Measurements from ENCODE around the gene RNASEH2B. TPM values are rescaled to one million over a fixed set of nuclear protein-coding genes. Genes with fewer than 3 reads are reported as not detected.

RNASEH2B gene
- total RNA-seq, 3 donors from 2014 or later: 52.3 to 55.4 (median 53.4) TPM

GRCh38 chr13:50989476-50989875 is 79.9 kb downstream of the RNASEH2B start:
- peaks cover 14% of the 10 kb centered on the region for H3K4me1 Mint-ChIP-seq (ENCODE audit: low read depth)
- no peaks in the 10 kb centered on the region for H3K27me3 Mint-ChIP-seq (ENCODE audit: low read depth)
- no peak for ATAC-seq
- H3K36me3 Mint-ChIP-seq (ENCODE audit: insufficient read depth): no peaks in the 10 kb centered on the region
- no peak overlapping the region for H3K4me3 Mint-ChIP-seq
- DNase-seq: no peak
- peaks cover 4% of the 10 kb centered on the region for H3K9me3 Mint-ChIP-seq

GRCh38 chr13:50990065-50990817 is 80.7 kb downstream of the RNASEH2B start:
- Mint-ChIP-seq H3K4me3 (no peak overlapping the region), H3K36me3 (ENCODE audit: insufficient read depth) (no peaks in the 10 kb centered on the region), H3K27me3 (ENCODE audit: low read depth) (no peaks in the 10 kb centered on the region), H3K9me3 (peaks cover 4% of the 10 kb centered on the region), H3K4me1 (ENCODE audit: low read depth) (peaks cover 14% of the 10 kb centered on the region)
- ATAC-seq (no peak), DNase-seq (no peak)

DNA sequence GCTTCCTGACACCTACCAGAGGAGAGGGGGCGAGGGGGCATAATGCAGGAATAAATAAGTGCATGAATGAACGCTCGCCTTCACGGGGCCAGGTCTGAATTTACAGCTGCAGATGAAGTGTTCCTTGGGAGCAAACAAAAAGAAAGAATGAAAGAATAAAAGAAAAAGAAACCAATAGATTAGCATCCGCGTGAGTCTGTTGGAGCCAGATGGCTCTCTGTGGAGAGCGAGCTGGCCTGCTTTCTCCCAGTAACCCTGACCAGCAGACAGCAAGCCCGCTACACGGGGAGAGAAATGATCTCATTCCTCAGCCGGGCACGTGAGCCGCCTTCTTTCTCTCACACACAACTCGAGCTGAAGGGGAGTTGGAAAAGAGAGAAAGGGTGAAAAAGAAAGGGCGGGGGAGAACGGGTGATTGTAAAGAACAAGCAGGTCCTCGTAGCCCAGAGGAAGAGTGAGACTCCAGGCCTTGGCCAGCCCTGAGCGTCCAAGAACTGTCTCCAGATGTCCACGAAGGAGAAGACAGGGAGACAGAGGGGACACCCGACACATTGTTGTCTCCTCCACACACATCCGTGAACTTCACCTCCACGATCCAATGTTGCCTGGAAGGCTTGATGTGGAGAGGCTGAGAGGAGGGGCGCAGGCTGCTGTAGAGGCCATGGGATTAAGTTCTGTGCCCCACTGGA is 81.4 kb downstream of the RNASEH2B start:
- Mint-ChIP-seq H3K27me3 (ENCODE audit: low read depth) (no peaks in the 10 kb centered on the region), H3K4me3 (no peak overlapping the region), H3K36me3 (ENCODE audit: insufficient read depth) (no peaks in the 10 kb centered on the region), H3K9me3 (peaks cover 4% of the 10 kb centered on the region), H3K4me1 (ENCODE audit: low read depth) (peaks cover 14% of the 10 kb centered on the region)
- ATAC-seq: no peak
- no peak for DNase-seq

DNA sequence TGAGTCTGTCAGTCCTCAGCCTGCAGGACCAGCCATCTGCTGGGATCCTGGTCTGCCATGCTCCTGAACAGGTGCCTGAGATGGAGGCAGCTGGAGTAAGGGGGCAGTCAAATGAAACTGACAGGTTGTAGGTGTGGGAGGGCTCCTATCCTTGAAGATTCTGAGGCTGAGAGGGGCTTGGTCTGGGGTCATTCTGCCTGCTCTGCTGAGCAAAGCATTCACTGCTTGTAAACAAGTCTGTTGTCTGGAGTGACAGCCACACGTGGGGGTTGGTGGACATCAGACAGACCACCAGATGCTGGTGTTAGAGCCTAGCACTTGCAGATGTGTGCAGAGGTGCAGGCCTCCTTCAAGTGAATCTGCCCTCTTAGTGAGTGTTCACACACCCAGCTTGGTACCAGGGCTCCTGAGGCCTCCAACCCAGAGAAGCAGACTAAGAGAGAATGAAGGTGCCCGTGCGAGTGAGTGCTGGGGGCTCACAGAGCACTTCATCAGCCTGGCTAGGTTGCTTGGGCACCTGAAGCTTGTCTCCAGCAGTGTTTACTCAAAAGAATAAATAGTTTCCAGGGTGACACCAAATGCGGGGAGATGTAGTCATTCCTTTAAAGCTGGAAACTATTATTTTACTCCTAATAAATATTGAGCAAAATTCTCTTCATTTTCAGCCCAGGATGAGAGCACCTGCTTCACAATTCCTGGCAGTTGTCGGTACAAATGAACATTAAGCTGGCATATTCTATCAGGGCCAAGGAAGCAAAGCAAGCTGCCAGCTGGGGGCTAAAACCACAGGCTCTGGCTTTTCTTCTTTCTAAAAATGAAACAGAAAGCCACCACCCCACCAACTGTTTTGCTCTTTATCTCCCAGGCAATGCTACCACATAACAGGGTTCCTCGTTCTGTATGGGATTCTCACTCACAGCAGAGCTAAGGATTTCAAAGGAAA is 82.3 kb downstream of the RNASEH2B start:
- H3K9me3 Mint-ChIP-seq: peaks cover 4% of the 10 kb centered on the region
- ATAC-seq: peak; percentile 84 to 87
- H3K36me3 Mint-ChIP-seq (ENCODE audit: insufficient read depth): no peaks in the 10 kb centered on the region
- no peak overlapping the region for H3K4me3 Mint-ChIP-seq
- H3K4me1 Mint-ChIP-seq (ENCODE audit: low read depth): peaks cover 14% of the 10 kb centered on the region
- H3K27me3 Mint-ChIP-seq (ENCODE audit: low read depth): no peaks in the 10 kb centered on the region
- no peak for DNase-seq

DNA sequence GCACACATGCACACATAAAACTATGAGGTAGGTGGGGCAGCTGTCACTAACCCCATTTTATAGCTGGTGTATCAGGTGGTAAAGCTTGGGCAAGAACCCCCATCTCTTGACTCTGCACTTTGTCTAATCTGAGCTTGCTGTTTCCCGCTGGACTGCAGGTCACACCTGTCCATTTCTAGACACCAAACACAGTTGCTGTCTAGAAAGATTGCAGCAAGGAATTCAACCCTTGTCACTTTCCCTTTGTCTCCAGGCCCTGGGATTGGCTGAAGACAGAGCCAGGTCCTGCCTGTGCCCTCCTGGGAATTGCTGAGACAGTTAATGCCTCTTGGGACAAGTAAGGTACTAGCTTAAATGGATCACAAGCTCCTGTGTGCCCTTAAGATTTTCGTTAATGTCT is 83.8 kb downstream of the RNASEH2B start:
- no peaks in the 10 kb centered on the region for H3K27me3 Mint-ChIP-seq (ENCODE audit: low read depth)
- H3K9me3 Mint-ChIP-seq: peaks cover 4% of the 10 kb centered on the region
- H3K4me3 Mint-ChIP-seq: no peak overlapping the region
- DNase-seq (no peak), ATAC-seq (no peak)
- no peaks in the 10 kb centered on the region for H3K36me3 Mint-ChIP-seq (ENCODE audit: insufficient read depth)
- peaks cover 14% of the 10 kb centered on the region for H3K4me1 Mint-ChIP-seq (ENCODE audit: low read depth)

- H3K4me1 Mint-ChIP-seq (ENCODE audit: low read depth): peaks cover 14% of the 10 kb centered on the region
- peaks cover 1% of the 10 kb centered on the region for H3K9me3 Mint-ChIP-seq
- DNase-seq (no peak), ATAC-seq (no peak)
- no peaks in the 10 kb centered on the region for H3K36me3 Mint-ChIP-seq (ENCODE audit: insufficient read depth)
- no peak overlapping the region for H3K4me3 Mint-ChIP-seq
- no peaks in the 10 kb centered on the region for H3K27me3 Mint-ChIP-seq (ENCODE audit: low read depth)
These were observed 84.3 kb downstream of the RNASEH2B start for GRCh38 chr13:50993934-50994333.

DNA sequence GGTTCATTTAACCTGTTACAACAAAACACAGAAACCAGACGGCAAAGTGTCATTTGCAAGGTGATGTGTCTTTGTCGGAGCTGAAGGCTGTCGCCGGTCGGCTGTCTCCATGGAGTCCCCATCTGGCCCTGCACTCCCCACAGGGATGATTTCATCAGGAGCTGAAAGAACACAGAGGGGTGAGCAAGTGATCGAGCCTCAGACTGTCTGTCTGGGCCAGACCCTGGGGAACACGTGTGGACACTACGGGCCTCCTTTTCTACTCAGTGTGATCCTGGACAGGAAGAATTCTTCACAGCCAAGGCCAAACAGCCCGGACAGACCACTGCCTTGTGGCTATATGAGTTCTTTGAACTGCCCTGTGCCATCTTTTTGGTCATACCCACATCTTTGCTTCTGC is 85.1 kb downstream of the RNASEH2B start:
- Mint-ChIP-seq H3K4me1 (ENCODE audit: low read depth) (peaks cover 14% of the 10 kb centered on the region), H3K4me3 (no peak overlapping the region), H3K9me3 (no peaks in the 10 kb centered on the region), H3K36me3 (ENCODE audit: insufficient read depth) (no peaks in the 10 kb centered on the region), H3K27me3 (ENCODE audit: low read depth) (no peaks in the 10 kb centered on the region)
- DNase-seq: no peak
- ATAC-seq: no peak

DNA sequence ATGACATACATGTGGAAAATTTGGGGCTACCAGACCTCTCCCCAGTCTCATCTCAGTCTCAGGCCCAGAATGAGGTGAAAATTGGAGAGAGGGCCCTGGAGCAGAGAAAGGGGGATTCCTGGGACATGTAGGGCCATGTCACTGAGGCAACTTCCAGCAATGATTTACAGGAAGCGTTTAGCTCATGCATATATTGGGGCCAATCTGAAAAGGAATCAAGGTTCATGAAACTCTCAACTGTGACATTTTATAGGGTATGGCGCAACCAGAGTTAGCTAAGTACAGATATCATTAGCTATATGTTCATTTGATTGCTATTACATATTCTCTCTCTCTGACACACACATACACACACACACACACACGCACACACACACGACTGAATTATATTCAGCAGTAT is 86.3 kb downstream of the RNASEH2B start:
- DNase-seq: no peak
- ATAC-seq: no peak
- Mint-ChIP-seq H3K4me1 (ENCODE audit: low read depth) (peaks cover 12% of the 10 kb centered on the region), H3K27me3 (ENCODE audit: low read depth) (no peaks in the 10 kb centered on the region), H3K4me3 (no peak overlapping the region), H3K36me3 (ENCODE audit: insufficient read depth) (no peaks in the 10 kb centered on the region), H3K9me3 (no peaks in the 10 kb centered on the region)

DNA sequence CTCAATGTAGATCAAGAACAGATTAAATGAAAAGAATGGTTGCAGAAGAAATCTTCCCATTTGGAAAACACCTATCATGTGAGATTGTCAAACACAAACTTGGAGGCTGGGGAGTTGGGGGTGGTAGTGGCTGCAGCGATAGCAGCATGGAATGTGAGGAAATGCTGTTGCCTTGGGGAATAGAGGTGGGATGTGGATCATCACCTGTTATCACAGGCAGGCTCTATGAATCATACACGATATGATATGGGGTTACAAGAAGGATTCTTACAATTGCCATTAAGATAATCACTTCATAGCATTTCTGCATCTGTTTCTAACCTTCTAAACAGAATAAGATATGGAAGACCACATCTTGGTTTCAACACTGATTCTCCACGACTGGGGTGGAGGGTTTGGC is 88.7 kb downstream of the RNASEH2B start:
- H3K9me3 Mint-ChIP-seq: no peaks in the 10 kb centered on the region
- H3K4me1 Mint-ChIP-seq (ENCODE audit: low read depth): no peaks in the 10 kb centered on the region
- ATAC-seq: no peak
- DNase-seq: no peak
- H3K4me3 Mint-ChIP-seq: no peak overlapping the region
- H3K27me3 Mint-ChIP-seq (ENCODE audit: low read depth): no peaks in the 10 kb centered on the region
- no peaks in the 10 kb centered on the region for H3K36me3 Mint-ChIP-seq (ENCODE audit: insufficient read depth)

- H3K27me3 Mint-ChIP-seq (ENCODE audit: low read depth): peaks cover 6% of the 10 kb centered on the region
- ATAC-seq (no peak), DNase-seq (no peak)
These were observed 90.0 kb downstream of the RNASEH2B start for GRCh38 chr13:50999641-51000040.

DNA sequence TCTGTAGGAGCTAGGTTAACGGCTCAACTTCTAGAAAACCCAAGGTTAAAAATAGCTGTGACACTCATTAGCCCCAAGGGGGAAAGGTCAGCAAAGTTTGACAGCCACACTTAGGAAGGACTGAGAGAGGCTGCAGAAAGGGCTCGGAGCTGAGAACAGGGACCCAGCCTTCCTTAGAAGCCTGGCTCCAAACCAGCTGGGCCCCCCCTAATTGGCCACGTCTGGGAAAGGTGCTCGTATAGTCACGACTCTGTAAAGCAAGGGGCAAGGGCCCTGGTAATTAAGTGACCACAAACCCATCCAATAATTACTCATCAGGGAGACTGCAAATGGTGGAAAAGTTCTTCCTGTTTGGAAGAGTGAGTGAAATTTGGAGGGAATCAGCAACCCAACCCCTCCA is 90.5 kb downstream of the RNASEH2B start:
- Mint-ChIP-seq H3K4me3 (no peak overlapping the region), H3K4me1 (ENCODE audit: low read depth) (no peaks in the 10 kb centered on the region), H3K36me3 (ENCODE audit: insufficient read depth) (no peaks in the 10 kb centered on the region), H3K9me3 (no peaks in the 10 kb centered on the region), H3K27me3 (ENCODE audit: low read depth) (peaks cover 6% of the 10 kb centered on the region)
- DNase-seq (no peak), ATAC-seq (no peak)

More at GRCh38 chr13:50999641-51000040, 90.0 kb downstream of the RNASEH2B start:
- H3K4me3 Mint-ChIP-seq: no peak overlapping the region
- no peaks in the 10 kb centered on the region for H3K36me3 Mint-ChIP-seq (ENCODE audit: insufficient read depth)
- no peaks in the 10 kb centered on the region for H3K4me1 Mint-ChIP-seq (ENCODE audit: low read depth)
- H3K9me3 Mint-ChIP-seq: no peaks in the 10 kb centered on the region

DNA sequence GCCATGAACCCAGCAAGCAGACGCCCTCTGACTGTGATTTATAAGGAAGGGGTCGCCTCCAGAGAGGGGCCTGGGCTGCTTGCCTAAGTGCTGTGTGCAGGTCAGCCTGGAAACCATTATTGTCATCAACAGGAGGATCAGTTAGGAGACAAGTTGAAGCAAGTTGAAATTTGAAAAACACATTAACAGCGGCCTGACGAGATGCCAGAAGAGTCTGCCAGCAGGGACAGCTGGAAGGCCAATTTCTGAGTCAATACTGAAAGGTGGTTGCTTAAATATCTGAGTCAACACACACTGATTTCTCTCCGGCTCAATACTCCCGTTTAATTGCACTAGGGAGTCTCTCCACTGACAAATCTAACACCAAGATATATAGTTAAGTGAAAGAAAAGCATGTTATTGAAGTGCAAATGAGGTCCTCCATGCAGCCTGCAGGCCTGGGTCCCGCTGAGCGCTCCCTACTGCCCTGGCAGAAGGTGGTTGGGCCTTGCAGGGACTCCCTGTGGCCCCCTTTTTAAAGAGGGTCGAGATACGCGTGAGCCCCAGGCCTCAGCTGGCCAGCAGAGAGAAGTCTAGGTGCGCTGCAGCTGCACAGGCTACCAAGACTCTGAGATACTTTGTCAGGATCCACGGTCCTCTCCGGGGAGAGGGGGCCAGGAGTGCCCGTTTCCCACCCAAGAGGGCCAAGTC is 91.1 kb downstream of the RNASEH2B start:
- H3K27me3 Mint-ChIP-seq (ENCODE audit: low read depth): peaks cover 6% of the 10 kb centered on the region
- H3K4me1 Mint-ChIP-seq (ENCODE audit: low read depth): no peaks in the 10 kb centered on the region
- H3K36me3 Mint-ChIP-seq (ENCODE audit: insufficient read depth): no peaks in the 10 kb centered on the region
- no peaks in the 10 kb centered on the region for H3K9me3 Mint-ChIP-seq
- no peak for ATAC-seq
- no peak for DNase-seq
- no peak overlapping the region for H3K4me3 Mint-ChIP-seq

- DNase-seq (no peak), ATAC-seq (no peak)
- no peaks in the 10 kb centered on the region for H3K4me1 Mint-ChIP-seq (ENCODE audit: low read depth)
- H3K4me3 Mint-ChIP-seq: no peak overlapping the region
- no peaks in the 10 kb centered on the region for H3K9me3 Mint-ChIP-seq
- H3K27me3 Mint-ChIP-seq (ENCODE audit: low read depth): peaks cover 6% of the 10 kb centered on the region
- no peaks in the 10 kb centered on the region for H3K36me3 Mint-ChIP-seq (ENCODE audit: insufficient read depth)
These were observed 91.7 kb downstream of the RNASEH2B start for GRCh38 chr13:51001335-51001734.

DNA sequence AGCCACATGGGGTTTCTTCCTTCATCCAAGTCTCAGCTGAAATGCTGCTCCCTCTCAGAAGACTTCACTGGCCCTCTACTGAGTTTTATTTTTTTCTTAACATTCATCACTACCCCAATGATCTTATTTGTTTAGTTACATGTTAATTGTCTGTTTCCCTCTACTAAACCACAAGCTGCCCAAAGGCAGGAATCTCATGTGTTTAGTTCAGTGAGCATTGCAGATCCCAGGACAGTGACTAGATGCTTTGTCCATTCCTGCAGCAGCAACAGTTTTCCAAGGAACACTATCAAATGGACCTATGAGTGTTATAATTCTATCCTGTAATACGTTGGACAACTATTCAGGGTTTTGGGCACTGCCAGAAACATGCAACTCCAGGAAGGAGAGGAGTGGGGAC is 93.1 kb downstream of the RNASEH2B start:
- no peak overlapping the region for H3K4me3 Mint-ChIP-seq
- H3K9me3 Mint-ChIP-seq: no peaks in the 10 kb centered on the region
- H3K27me3 Mint-ChIP-seq (ENCODE audit: low read depth): peaks cover 6% of the 10 kb centered on the region
- H3K36me3 Mint-ChIP-seq (ENCODE audit: insufficient read depth): no peaks in the 10 kb centered on the region
- no peak for ATAC-seq
- no peak for DNase-seq
- H3K4me1 Mint-ChIP-seq (ENCODE audit: low read depth): no peaks in the 10 kb centered on the region
